ENCODE data around the gene AP5Z1. TPM values are rescaled to one million over a fixed set of nuclear protein-coding genes. Genes with fewer than 3 reads are reported as not detected.

The AP5Z1 gene
- total RNA-seq, 2 donors from 2014 or later: 20.2 to 23.4 TPM

- 67 to 82% methylated on average over 5 to 16 of the region's 16 CpGs for WGBS, 2 donors
Observed at GRCh38 chr7:4840079-4840501, 64.7 kb downstream of the AP5Z1 start.

More at GRCh38 chr7:4840079-4840501, 64.7 kb downstream of the AP5Z1 start:
- TF ChIP-seq POLR2A (IDR thresholded peaks at IDR 0.05): no peak
- TF ChIP-seq CTCF (IDR thresholded peaks at IDR 0.05): no peak
- DNase-seq: no peak
- no peak overlapping the region for H3K4me3 ChIP-seq
- no peaks in the 10 kb centered on the region for H3K9me3 ChIP-seq
- H3K27ac ChIP-seq: no peak overlapping the region
- no peaks in the 10 kb centered on the region for H3K36me3 ChIP-seq (replicated peaks in 1 of 2; ENCODE audit: insufficient read depth in 1 of 2, low read depth in 2 of 2)
- H3K4me1 ChIP-seq: peaks cover 12% of the 10 kb centered on the region
- ATAC-seq: no peak
- no peaks in the 10 kb centered on the region for H3K27me3 ChIP-seq
- intact Hi-C loops (cut with DNase I): no loop called here

Small RNA genes lying within 50 kb of the gene (microRNA-seq; reads per million reads assigned to microRNA genes)
- gene MIR4656 (ENCODE audit: borderline number of aligned reads in 2 of 2, borderline replicate concordance in 2 of 2): 0 reads per million in 2 donors

Small RNA genes lying within 50 kb of the gene (small RNA-seq; reads per million reads assigned to genes)
- gene MIR4656 (not detected), gene RF00019 (not detected)

Other genes starting within 250 kb of the AP5Z1 start
- 10 to 100 TPM; 16.2 to 17.6 TPM for gene FOXK1, start 93.3 kb upstream of the AP5Z1 start, total RNA-seq
- gene PAPOLB, start 86.4 kb downstream of the AP5Z1 start, total RNA-seq: under 1 TPM in 1 of 2 donors, not detected in 1; under 0.01 TPM
- 10 to 100 TPM in 1 of 2 donors, 1 to 10 TPM in 1; 2.1 to 29.0 TPM for gene RADIL, start 108.1 kb downstream of the AP5Z1 start, total RNA-seq
- gene MMD2, start 183.6 kb downstream of the AP5Z1 start, total RNA-seq: not detected

Data from body of pancreas (tissue), 4 donors.